ENCODE results near the gene TMEM86A.
A peak's percentile ranks its signal among the peaks of the same experiment; 100 is the strongest.

The TMEM86A gene

GRCh38 chr11:18721561-18722292 lies 23.1 kb downstream of the TMEM86A start:
- H3K27ac ChIP-seq: no peak overlapping the region
- DNase-seq (ENCODE audit: low spot score): peak; percentile 28
- ChIA-PET POLR2A (ENCODE audit: low non-redundant PET) (no interaction called here), CTCF (interaction anchor here (0.7 to 1.5 kb wide), 7 partner anchors 8 to 740 kb away, joined by 3 to 6 read pairs (median 4); no protein-coding TSS in a partner anchor)
- peak; percentile 66 for TF ChIP-seq CTCF (conservative IDR thresholded peaks at IDR 0.05; ENCODE audit: low read depth)

GRCh38 chr11:18722293-18722637 lies 23.7 kb downstream of the TMEM86A start:
- no peak for DNase-seq (ENCODE audit: low spot score)
- TF ChIP-seq CTCF (conservative IDR thresholded peaks at IDR 0.05; ENCODE audit: low read depth): peak; percentile 18; the same call in 1 of the 2 replicates
- no peak overlapping the region for H3K27ac ChIP-seq
- POLR2A ChIA-PET (ENCODE audit: low non-redundant PET): no interaction called here
- CTCF ChIA-PET: interaction anchor here (0.7 to 1.5 kb wide), 7 partner anchors 9 to 740 kb away, joined by 3 to 6 read pairs (median 4); no protein-coding TSS in a partner anchor

GRCh38 chr11:18723991-18724390 lies 25.4 kb downstream of the TMEM86A start:
- POLR2A ChIA-PET (ENCODE audit: low non-redundant PET): no interaction called here
- TF ChIP-seq CTCF (conservative IDR thresholded peaks at IDR 0.05; ENCODE audit: low read depth): no peak
- no peak overlapping the region for H3K27ac ChIP-seq
- CTCF ChIA-PET: interaction anchor here (0.5 to 1.2 kb wide), 6 partner anchors 8 to 420 kb away, joined by 3 to 4 read pairs (median 3); no protein-coding TSS in a partner anchor
- no peak for DNase-seq (ENCODE audit: low spot score)

- no peak within 1 kb of the TSS for H3K27ac ChIP-seq
- CTCF ChIA-PET: interaction anchor here (0.6 kb wide), 1 partner anchor 66 kb away, joined by 4 read pairs; no protein-coding TSS in a partner anchor
- TF ChIP-seq CTCF (conservative IDR thresholded peaks at IDR 0.05; ENCODE audit: low read depth): no peak
- POLR2A ChIA-PET (ENCODE audit: low non-redundant PET): no interaction called here
- no peak for DNase-seq (ENCODE audit: low spot score)
Observed at GRCh38 chr11:18726040-18726439, 27.5 kb downstream of the TMEM86A start, which contains the start of gene IGSF22. Gene IGSF22, minus strand, starts transcription at chr11:18726188. Its CDS starts 1,952 bp downstream, at chr11:18724236.

- TF ChIP-seq CTCF (conservative IDR thresholded peaks at IDR 0.05; ENCODE audit: low read depth): peak; percentile 76
- H3K27ac ChIP-seq: no peak overlapping the region
- POLR2A ChIA-PET (ENCODE audit: low non-redundant PET): no interaction called here
- peak; percentile 51 for DNase-seq (ENCODE audit: low spot score)
- CTCF ChIA-PET: interaction anchor here (0.6 to 1.0 kb wide), 11 partner anchors 10 to 647 kb away, joined by 3 to 5 read pairs (median 3); no protein-coding TSS in a partner anchor
Observed at GRCh38 chr11:18727479-18728236, 29.1 kb downstream of the TMEM86A start.

- no peak overlapping the region for H3K27ac ChIP-seq
- no peak for DNase-seq (ENCODE audit: low spot score)
- CTCF ChIA-PET: interaction anchor here (1.0 kb wide), 2 partner anchors 24 to 119 kb away, joined by 3 to 5 read pairs; no protein-coding TSS in a partner anchor
- no peak for TF ChIP-seq CTCF (conservative IDR thresholded peaks at IDR 0.05; ENCODE audit: low read depth)
- POLR2A ChIA-PET (ENCODE audit: low non-redundant PET): no interaction called here
Observed at GRCh38 chr11:18728658-18729057, 30.1 kb downstream of the TMEM86A start.

Data from RWPE1 (cell line).